Retinal pigment epithelial cell (primary cell): ENCODE measurements around the gene DAZAP1.
A peak's percentile ranks its signal among the peaks of the same experiment; 100 is the strongest.

Source experiments
- DNase-seq: peaks from one replicate; pipeline ENCODE4 v3.0.0-alpha.2; 2010; ENCODE audit warnings: low read depth
- H3K4me3 ChIP-seq: 2 replicates; pipeline ENCODE4 v1.5.1; 2011; ENCODE audit warnings: mild to moderate bottlenecking, low read length, control low read depth, moderate library complexity
- CTCF ChIP-seq: conservative IDR thresholded peaks from 2 replicates; pipeline ENCODE4 v1.5.1; 2011; ENCODE audit warnings: low read depth, low read length, control low read depth, inconsistent platforms

DAZAP1 gene

GRCh38 chr19:1468274-1468820 lies 61.0 kb downstream of the DAZAP1 start:
- no peak overlapping the region for H3K4me3 ChIP-seq
- no peak for DNase-seq
- no peak for TF ChIP-seq CTCF

- no peak overlapping the region for H3K4me3 ChIP-seq
- no peak for TF ChIP-seq CTCF
- no peak for DNase-seq
Observed at GRCh38 chr19:1468821-1469254, 61.5 kb downstream of the DAZAP1 start.

- no peak overlapping the region for H3K4me3 ChIP-seq
- DNase-seq, result no peak
- TF ChIP-seq CTCF, result no peak
Observed at GRCh38 chr19:1469255-1470054, 62.1 kb downstream of the DAZAP1 start.

- TF ChIP-seq CTCF, result no peak
- DNase-seq, result no peak
- H3K4me3 ChIP-seq, result peak overlapping the region; percentile 20
Observed at GRCh38 chr19:1470055-1470304, 62.6 kb downstream of the DAZAP1 start.

- peak overlapping the region; percentile 24 for H3K4me3 ChIP-seq
- no peak for DNase-seq
- TF ChIP-seq CTCF, result no peak
Observed at GRCh38 chr19:1470305-1471009, 63.1 kb downstream of the DAZAP1 start.

GRCh38 chr19:1471010-1471514 lies 63.7 kb downstream of the DAZAP1 start:
- no peak for DNase-seq
- no peak for TF ChIP-seq CTCF
- H3K4me3 ChIP-seq, result peak overlapping the region; percentile 24
